Left ventricle myocardium superior (tissue), 1 donor: ENCODE data around the gene NPSR1. TPM values are rescaled to one million over a fixed set of nuclear protein-coding genes. Genes with fewer than 3 reads are reported as not detected.

Experiments
- ATAC-seq: fragments of 200-7000 bp; cut with Tn5 transposase; one replicate; pipeline ENCODE4 v1.9.1; 2020; ENCODE audit warnings: mild to moderate bottlenecking, moderate library complexity
- DNase-seq: peaks from one replicate; pipeline ENCODE4 v3.0.0-alpha.2; 2020
- intact Hi-C: fragments of 100-400 bp; cut with micrococcal nuclease; formaldehyde crosslinking; loops from one replicate; pipeline ENCODE4 v1.11.0; 2022
- total RNA-seq: library from RNA; stranded (reverse); fragmentation: NEBNext Ultra II Directional; extraction: Animal tissue kit (Norgen Biotek cat#: 25700); gene quantifications from one replicate; pipeline ENCODE4 v1.2.1, GENCODE V29; 2021
- donor health status: DM: no; HTN: yes; CAD: no; lungs with severe emphysema.

The NPSR1 gene
- total RNA-seq, 1 donor from 2014 or later, result not detected

DNA sequence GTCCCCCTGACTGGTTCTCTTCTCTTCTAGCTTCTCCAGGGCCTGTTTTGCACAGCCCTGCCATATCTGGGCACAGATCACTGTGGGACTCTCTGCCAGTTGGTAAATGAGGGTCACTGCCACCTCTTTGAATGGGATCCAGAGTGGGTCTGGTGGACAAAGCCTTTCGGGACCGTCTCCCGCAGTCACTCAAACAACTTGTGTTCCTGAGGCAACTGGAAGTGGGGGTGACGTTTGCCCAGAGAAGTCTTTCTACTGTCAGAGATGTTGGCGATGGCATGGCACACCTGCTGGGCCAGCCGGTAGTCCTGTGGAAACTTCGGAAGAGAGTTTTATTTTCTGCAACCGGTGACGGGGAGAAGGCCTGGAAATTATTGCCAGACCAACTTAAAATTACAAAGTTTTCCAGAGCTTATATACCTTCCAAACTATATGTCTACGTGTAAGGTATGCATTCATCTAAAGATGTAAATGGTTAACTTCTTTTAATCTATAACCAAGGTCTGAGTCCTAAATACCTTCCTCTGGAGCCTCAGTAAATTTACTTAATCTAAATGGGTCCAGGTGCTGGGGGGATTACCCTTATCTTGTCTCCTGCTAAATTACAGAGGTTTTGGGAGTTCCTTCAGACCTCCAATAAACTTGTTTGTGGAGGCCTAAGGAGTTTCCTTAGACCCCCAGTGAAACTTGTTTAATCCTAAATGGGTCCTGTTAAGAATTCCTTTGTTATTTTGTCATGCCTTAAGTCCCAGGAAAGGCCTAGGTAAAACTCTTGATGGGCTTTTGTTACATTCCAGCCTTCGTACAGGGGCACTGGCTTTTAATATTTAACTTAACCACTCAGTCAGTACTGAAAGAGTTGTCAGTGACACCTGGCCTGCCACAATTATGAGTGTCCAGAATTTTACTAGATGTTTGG lies 94.0 kb downstream of the NPSR1 start:
- ATAC-seq (no peak), DNase-seq (no peak)
- intact Hi-C loops, result no loop called here

- intact Hi-C loops, result no loop called here
- DNase-seq (no peak), ATAC-seq (no peak)
Measured at GRCh38 chr7:34752929-34753328, 94.9 kb downstream of the NPSR1 start.

- intact Hi-C loops, result no loop called here
- DNase-seq (no peak), ATAC-seq (no peak)
Measured at GRCh38 chr7:34755008-34755407, 97.0 kb downstream of the NPSR1 start.

- intact Hi-C loops, result no loop called here
- DNase-seq (no peak), ATAC-seq (no peak)
Measured at GRCh38 chr7:34756025-34756437, 98.0 kb downstream of the NPSR1 start.

GRCh38 chr7:34756691-34757090 lies 98.7 kb downstream of the NPSR1 start:
- DNase-seq, result no peak
- no peak for ATAC-seq
- intact Hi-C loops, result no loop called here

DNA sequence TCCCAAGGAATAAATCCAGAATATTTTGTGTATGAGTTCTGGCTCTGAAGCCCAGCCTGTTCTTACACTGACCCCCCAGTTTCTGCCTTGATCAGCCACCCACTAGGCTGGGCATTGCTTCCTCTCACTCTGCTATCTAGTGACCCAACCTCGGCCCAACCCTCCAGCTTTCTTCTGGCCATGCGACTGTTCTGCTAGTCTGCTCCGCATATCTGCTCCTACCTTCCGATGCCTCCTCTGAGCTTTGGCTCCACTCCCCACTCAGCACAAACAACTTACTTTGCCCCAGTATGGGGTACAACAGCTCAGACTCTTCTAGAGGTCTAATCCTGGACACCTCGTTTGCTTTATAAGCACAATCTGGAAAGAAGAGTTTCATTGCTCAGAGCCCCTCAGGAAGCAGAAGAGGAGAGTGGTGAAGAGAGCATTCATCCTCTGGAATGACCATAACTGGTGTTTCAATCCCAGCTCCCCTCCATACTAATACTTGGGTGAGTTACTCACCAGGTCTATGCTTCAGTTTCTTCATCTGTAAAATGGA lies 99.6 kb downstream of the NPSR1 start:
- intact Hi-C loops, result no loop called here
- DNase-seq, result no peak
- ATAC-seq, result no peak

DNA sequence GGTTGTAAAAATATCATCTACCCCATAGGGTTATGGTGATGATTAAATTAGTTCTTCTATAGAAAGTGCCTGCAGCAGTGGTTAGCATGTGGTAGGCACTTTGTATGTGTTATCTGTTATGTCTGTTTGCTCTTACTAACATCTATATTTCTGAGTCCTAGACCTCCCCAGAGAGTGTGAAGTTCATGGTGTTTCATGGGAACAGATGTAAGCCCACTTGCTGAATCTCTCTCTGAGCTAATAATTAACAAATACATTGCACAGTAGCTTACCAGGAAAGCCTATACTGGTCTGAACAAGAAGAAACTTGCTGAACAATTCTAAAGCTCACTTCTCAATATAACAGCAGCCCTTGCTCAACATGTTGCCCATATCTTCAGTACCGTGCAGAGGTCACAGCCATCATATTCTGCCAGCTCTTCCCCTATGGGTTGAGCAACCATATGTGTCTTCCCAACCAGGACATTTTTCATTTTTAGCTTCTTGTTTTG lies 100.1 kb downstream of the NPSR1 start:
- ATAC-seq, result no peak
- intact Hi-C loops, result no loop called here

GRCh38 chr7:34759477-34760125 lies 101.6 kb downstream of the NPSR1 start:
- DNase-seq, result no peak
- ATAC-seq, result peak; percentile 64
- intact Hi-C loops, result no loop called here

More for the DNA sequence above, 100.1 kb downstream of the NPSR1 start:
- no peak for DNase-seq

- DNase-seq (no peak), ATAC-seq (no peak)
- intact Hi-C loops, result no loop called here
Measured at GRCh38 chr7:34760271-34760670, 102.3 kb downstream of the NPSR1 start.

GRCh38 chr7:34761206-34761605 lies 103.2 kb downstream of the NPSR1 start:
- DNase-seq, result no peak
- ATAC-seq, result no peak
- intact Hi-C loops, result no loop called here

DNA sequence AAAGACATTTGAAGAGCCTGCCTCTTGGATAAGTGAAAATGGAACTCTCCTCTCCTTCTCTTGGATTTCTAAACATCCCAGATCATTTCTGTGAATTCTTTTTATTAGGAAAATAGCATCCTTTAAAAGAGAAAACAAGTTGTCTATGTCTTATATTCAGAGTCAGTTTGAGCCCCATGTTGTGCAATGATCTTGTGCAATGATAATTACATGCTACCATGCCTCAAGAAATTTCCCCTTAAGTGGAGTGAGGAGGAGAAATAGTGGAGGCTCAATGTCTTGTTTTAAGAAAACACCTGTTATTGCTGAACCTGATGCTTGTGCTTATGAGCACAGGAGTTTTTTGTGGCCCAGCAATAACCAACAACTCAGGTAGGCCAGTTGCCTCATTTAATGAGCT lies 103.6 kb downstream of the NPSR1 start:
- ATAC-seq (no peak), DNase-seq (no peak)
- intact Hi-C loops, result no loop called here

DNA sequence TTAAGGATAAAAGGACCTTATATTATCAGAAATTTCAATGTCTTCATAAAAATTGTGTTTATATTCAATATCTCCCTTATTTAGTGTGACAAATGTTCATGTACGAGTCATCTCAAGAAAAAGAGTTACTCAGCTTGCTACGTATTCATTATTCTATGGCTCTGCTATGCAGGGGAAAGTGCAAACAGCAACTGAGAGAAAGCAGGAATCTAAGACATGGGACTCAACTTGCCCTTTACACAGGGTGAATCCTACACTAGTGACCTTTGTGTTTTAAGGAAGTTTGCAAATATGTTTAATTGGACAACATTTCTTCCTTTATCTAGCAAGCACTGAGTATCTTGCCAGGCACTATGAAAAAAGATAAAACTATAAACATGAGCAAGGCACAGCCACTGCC lies 104.7 kb downstream of the NPSR1 start:
- intact Hi-C loops, result no loop called here
- ATAC-seq, result no peak
- no peak for DNase-seq

DNA sequence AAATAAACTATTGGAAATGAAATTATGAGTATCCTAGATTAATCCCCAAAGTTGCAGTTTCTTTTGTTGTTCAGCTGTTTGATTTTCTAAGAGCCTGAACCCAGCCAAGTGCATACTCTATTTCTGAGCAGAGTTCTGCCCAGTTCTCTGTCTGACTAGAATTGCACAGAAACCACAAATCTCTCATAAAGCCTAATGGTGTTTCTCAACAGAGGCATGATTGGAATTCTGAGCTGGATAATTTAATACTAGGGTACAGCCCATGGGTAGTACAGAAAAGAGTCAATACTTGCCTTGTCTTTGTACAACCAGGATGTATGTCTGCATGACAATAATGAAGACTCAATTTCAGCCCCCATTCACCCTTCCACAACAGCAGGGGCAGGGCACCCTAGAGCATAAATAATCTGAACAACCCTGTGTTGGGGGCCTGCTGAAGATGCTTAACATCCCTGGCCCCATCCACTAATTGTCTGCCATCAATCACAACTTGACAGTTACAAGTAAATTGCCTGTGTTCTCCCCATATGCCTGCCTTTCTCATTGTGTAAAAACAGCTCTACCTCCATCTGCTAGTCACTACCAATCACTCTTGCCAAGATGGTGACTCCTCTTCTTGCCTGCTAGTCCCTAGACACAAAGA lies 114.4 kb downstream of the NPSR1 start:
- intact Hi-C loops, result no loop called here
- DNase-seq (no peak), ATAC-seq (no peak)

- intact Hi-C loops, result no loop called here
Measured at GRCh38 chr7:34776748-34777358, 118.8 kb downstream of the NPSR1 start.

GRCh38 chr7:34780546-34780945 lies 122.5 kb downstream of the NPSR1 start:
- no peak for DNase-seq
- intact Hi-C loops, result no loop called here
- no peak for ATAC-seq

More at GRCh38 chr7:34776748-34777358, 118.8 kb downstream of the NPSR1 start:
- ATAC-seq, result no peak
- no peak for DNase-seq

DNA sequence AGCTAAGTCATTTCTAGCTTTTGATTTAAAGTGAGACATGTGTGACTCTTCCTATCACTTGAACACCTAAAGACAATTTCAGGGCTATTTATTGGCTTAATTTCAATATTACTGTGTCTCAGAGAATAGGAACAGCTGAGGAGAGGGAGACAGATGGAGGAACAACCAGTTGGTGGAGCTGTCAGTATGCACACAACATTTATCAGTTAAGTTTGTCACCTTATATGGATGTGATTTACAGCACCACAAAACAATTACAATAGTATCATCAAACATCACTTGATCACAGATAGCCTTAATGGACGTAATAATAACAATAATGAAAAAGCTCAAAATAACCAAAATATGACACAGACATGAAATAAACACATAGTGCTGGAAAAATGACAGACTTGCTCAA lies 129.6 kb downstream of the NPSR1 start:
- intact Hi-C loops, result no loop called here
- ATAC-seq (no peak), DNase-seq (no peak)

DNA sequence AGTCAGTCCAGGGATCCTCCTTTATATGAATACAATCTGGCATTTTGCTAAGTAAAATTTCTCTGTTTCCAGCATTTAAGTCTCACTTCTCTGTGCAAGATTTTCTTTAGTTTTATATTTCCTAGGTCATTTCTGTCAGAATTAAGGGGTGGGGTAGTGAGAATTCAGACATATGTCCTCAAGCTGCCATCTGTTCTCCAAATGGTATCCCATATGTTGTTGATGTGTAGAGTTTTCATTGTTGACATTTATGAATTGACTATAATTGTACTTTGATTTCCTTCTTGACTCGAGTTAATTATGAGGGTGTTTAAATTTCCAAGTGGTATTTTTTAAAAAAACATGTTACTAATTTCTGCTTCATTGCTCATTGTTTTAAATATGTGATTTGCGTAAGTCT lies 148.8 kb downstream of the NPSR1 start:
- intact Hi-C loops, result no loop called here
- no peak for ATAC-seq
- no peak for DNase-seq

- DNase-seq, result no peak
- no peak for ATAC-seq
- intact Hi-C loops, result no loop called here
Measured at GRCh38 chr7:34807548-34808340, 149.7 kb downstream of the NPSR1 start.
